Activated CD8-positive, alpha-beta memory T cell treated with anti-CD3 and anti-CD28 coated beads, Interleukin-2, amount 50 U/mL, for 4 hours (primary cell): ENCODE results near the gene TMEM25.
"Not testable (repeated sequence)": the region's sequence is repeated elsewhere in the genome, so short reads cannot be mapped to it uniquely, and the experiment has no call there.

ENCODE experiments used
- DNase-seq: peaks from one replicate; pipeline ENCODE4 v3.0.0-alpha.2; 2020

TMEM25 gene

GRCh38 chr11:118530683-118531596 is at the start of gene TMEM25:
TMEM25 (plus strand) TSS chr11:118531192; CDS start chr11:118531802, 610 bp downstream.
- DNase-seq = peak; percentile 80

- not testable (repeated sequence) for DNase-seq
These were observed 49.8 kb upstream of the TMEM25 start for GRCh38 chr11:118481238-118481637.

GRCh38 chr11:118484405-118484804 is 46.6 kb upstream of the TMEM25 start:
- no peak for DNase-seq

- DNase-seq = no peak
These were observed 45.7 kb upstream of the TMEM25 start for GRCh38 chr11:118485273-118485672.

- DNase-seq = peak; percentile 79
These were observed 42.4 kb upstream of the TMEM25 start for GRCh38 chr11:118488480-118489109.

- no peak for DNase-seq
These were observed 40.0 kb upstream of the TMEM25 start for GRCh38 chr11:118491041-118491440.

- DNase-seq = no peak
These were observed 33.2 kb upstream of the TMEM25 start for GRCh38 chr11:118497831-118498230.

GRCh38 chr11:118503216-118503615 is 27.8 kb upstream of the TMEM25 start:
- DNase-seq = no peak

GRCh38 chr11:118511601-118512000 is 19.4 kb upstream of the TMEM25 start:
- no peak for DNase-seq

GRCh38 chr11:118514103-118514502 is 16.9 kb upstream of the TMEM25 start:
- no peak for DNase-seq

GRCh38 chr11:118519549-118519948 is 11.4 kb upstream of the TMEM25 start:
- DNase-seq = no peak

GRCh38 chr11:118521892-118522311 is 9.1 kb upstream of the TMEM25 start:
- DNase-seq = no peak

- DNase-seq = no peak
These were observed 8.4 kb upstream of the TMEM25 start for GRCh38 chr11:118522571-118523072.

GRCh38 chr11:118524356-118524755 is 6.6 kb upstream of the TMEM25 start:
- no peak for DNase-seq

- DNase-seq = no peak
These were observed 6.1 kb upstream of the TMEM25 start for GRCh38 chr11:118524757-118525470.

GRCh38 chr11:118526688-118527087 is 4.3 kb upstream of the TMEM25 start:
- DNase-seq = no peak

- DNase-seq = no peak
These were observed 3.9 kb upstream of the TMEM25 start, which contains the start of gene TTC36 for GRCh38 chr11:118527109-118527508. TTC36 (plus strand) TSS chr11:118527474; CDS start chr11:118527495, 21 bp downstream.

GRCh38 chr11:118528511-118528910 is 2.5 kb upstream of the TMEM25 start:
- no peak for DNase-seq

- DNase-seq = no peak
These were observed 1.3 kb upstream of the TMEM25 start for GRCh38 chr11:118529584-118530175.

GRCh38 chr11:118530180-118530682 is 761 bp upstream of the TMEM25 start:
- DNase-seq = no peak

- DNase-seq = no peak
These were observed 649 bp downstream of the TMEM25 start for GRCh38 chr11:118531597-118532084.

- DNase-seq = no peak
These were observed 1.1 kb downstream of the TMEM25 start for GRCh38 chr11:118532091-118532490.
